ENCODE results near the gene OOEP.

DNA sequence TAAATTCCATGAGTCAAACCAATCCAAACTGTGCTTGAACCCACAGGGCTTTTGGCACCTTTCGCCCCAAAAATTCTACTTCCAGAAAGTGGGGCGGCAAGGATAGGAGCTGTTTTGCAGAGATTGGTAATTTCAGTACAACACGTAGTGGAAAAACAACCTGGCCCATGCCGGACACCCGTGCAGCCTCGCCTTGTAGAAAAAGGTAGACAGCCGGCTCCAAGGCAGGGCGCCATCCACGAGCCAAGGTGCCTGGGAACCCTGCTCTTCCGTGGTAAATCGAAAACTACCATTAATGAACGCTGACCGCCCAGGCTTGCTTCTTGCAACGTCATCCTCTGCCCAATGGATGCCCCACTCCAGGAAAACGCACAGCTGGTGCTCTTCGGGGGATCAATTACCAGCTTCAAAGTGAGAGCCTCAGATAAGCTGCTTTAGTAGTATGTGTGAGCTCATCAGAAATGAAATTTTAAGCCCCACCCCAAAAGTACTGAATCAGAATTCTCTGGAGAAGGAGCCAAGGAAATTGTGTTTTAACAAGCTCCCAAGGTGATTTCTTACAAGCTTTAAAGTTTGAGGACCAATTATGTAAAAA is 1.8 kb downstream of the OOEP start:
- TF ChIP-seq, protein P1, sequence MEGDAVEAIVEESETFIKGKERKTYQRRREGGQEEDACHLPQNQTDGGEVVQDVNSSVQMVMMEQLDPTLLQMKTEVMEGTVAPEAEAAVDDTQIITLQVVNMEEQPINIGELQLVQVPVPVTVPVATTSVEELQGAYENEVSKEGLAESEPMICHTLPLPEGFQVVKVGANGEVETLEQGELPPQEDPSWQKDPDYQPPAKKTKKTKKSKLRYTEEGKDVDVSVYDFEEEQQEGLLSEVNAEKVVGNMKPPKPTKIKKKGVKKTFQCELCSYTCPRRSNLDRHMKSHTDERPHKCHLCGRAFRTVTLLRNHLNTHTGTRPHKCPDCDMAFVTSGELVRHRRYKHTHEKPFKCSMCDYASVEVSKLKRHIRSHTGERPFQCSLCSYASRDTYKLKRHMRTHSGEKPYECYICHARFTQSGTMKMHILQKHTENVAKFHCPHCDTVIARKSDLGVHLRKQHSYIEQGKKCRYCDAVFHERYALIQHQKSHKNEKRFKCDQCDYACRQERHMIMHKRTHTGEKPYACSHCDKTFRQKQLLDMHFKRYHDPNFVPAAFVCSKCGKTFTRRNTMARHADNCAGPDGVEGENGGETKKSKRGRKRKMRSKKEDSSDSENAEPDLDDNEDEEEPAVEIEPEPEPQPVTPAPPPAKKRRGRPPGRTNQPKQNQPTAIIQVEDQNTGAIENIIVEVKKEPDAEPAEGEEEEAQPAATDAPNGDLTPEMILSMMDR (IDR thresholded peaks at IDR 0.05): no peak
- TF ChIP-seq POLR2AphosphoS5 (IDR thresholded peaks at IDR 0.05) (no peak), POLR2A (IDR thresholded peaks at IDR 0.05) (no peak)
